H1 (cell line): ENCODE data around the gene LRRC23. TPM values are rescaled to one million over a fixed set of nuclear protein-coding genes. Genes with fewer than 3 reads are reported as not detected.

ENCODE experiments used
- BCL11A ChIP-seq, 2 experiments: IDR thresholded peaks; one replicate each; pipeline ENCODE4 v1.6.1; 2011; ENCODE audit warnings: low read depth in 2 of 2, low read length in 2 of 2, mild to moderate bottlenecking in 2 of 2
- BRCA1 ChIP-seq: IDR thresholded peaks from 2 replicates; pipeline ENCODE4 v1.6.1; 2012; ENCODE audit warnings: low read depth, low read length, improper control_type of control experiment
- CHD2 ChIP-seq: IDR thresholded peaks from 2 replicates; pipeline ENCODE4 v1.6.1; 2012; ENCODE audit warnings: low read length, improper control_type of control experiment
- E2F6 ChIP-seq: IDR thresholded peaks from 2 replicates; pipeline ENCODE4 v1.6.1; 2012; ENCODE audit warnings: inconsistent platforms
- EGR1 ChIP-seq: IDR thresholded peaks from 2 replicates; pipeline ENCODE4 v1.6.1; 2011; ENCODE audit warnings: low read depth, low read length, borderline replicate concordance
- GTF2F1 ChIP-seq: IDR thresholded peaks from 2 replicates; pipeline ENCODE4 v1.6.1; 2012; ENCODE audit warnings: low read depth, low read length, improper control_type of control experiment, borderline replicate concordance
- HDAC6 ChIP-seq: IDR thresholded peaks from one replicate; pipeline ENCODE4 v1.7.1; 2012; ENCODE audit warnings: low read depth, mild to moderate bottlenecking, inconsistent platforms, low read length, moderate library complexity
- JUN ChIP-seq: IDR thresholded peaks from 2 replicates; pipeline ENCODE4 v1.6.1; 2011; ENCODE audit warnings: low read depth, mild to moderate bottlenecking, improper control_type of control experiment, low read length
- PHF8 ChIP-seq: fragments of 200-600 bp; sonication (generic); conservative IDR thresholded peaks from 2 replicates; pipeline ENCODE4 v1.7.1; 2012; ENCODE audit warnings: low read depth, mild to moderate bottlenecking, inconsistent platforms, low read length, moderate library complexity
- POLR2A ChIP-seq, 2 experiments: IDR thresholded peaks; 1 replicate in 1 of 2; 2 replicates in 1 of 2; pipeline ENCODE4 v1.6.1; 2011; ENCODE audit warnings: low read depth in 2 of 2, low read length in 2 of 2, mild to moderate bottlenecking in 2 of 2; ENCODE audit errors: control extremely low read depth in 1 of 2
- POU5F1 ChIP-seq: IDR thresholded peaks from 2 replicates; pipeline ENCODE4 v1.6.1; 2011; ENCODE audit warnings: low read depth, mild to moderate bottlenecking, low read length, moderate library complexity
- SIN3A ChIP-seq, 2 experiments: IDR thresholded peaks in 1 of 2; conservative IDR thresholded peaks in 1 of 2; 2 replicates each; pipeline ENCODE4 v1.6.1; 2011 to 2012; ENCODE audit warnings: low read length in 2 of 2, improper control_type of control experiment in 1 of 2, low read depth in 1 of 2, mild to moderate bottlenecking in 1 of 2
- SP2 ChIP-seq: IDR thresholded peaks from 2 replicates; pipeline ENCODE4 v1.6.1; 2012; ENCODE audit warnings: mild to moderate bottlenecking, low read length, inconsistent platforms
- SUZ12 ChIP-seq: fragments of 200-600 bp; sonication (generic); IDR thresholded peaks from 2 replicates; pipeline ENCODE4 v1.6.1; 2012; ENCODE audit warnings: mild to moderate bottlenecking, inconsistent platforms, low read length, moderate library complexity, mixed read lengths
- TBP ChIP-seq: IDR thresholded peaks from 2 replicates; pipeline ENCODE4 v1.6.1; 2011; ENCODE audit warnings: low read depth, low read length, improper control_type of control experiment
- polyA plus RNA-seq, 7 experiments: library from polyadenylated mRNA; depleted of rRNA in 3 of 7; stranded (reverse) in 5 of 7; unstranded in 2 of 7; fragments of >200 nt in 5 of 7; fragments of 200-250 nt in 2 of 7; gene quantifications; 1 replicate in 5 of 7; 2 replicates in 1 of 7; 4 replicates in 1 of 7; pipeline versions ENCODE4 v1.2.1 to v1.2.3, GENCODE V29; 2011 to 2013; ENCODE audit warnings: missing spikeins in 2 of 7, mixed read lengths in 2 of 7
- total RNA-seq: library from RNA; stranded (reverse); fragmentation: NEBNext Ultra II Directional; extraction: Animal tissue kit (Norgen Biotek cat#: 25700); gene quantifications from 2 replicates; pipeline ENCODE4 v1.2.1, GENCODE V29; 2021
- TF ChIP-seq, protein P1 (sequence below): IDR thresholded peaks from 2 replicates; pipeline ENCODE4 v1.6.1; 2012; ENCODE audit warnings: low read length, inconsistent platforms
- TF ChIP-seq, protein P2 (sequence below): IDR thresholded peaks from 2 replicates; pipeline ENCODE4 v1.6.1; 2011; ENCODE audit warnings: low read depth, mild to moderate bottlenecking, low read length; ENCODE audit not compliant: insufficient read depth

The LRRC23 gene
- total and polyA plus RNA-seq, 2 of the 8 experiments (the other 6 are each of a cell fraction or from before 2014, with no cell fraction given), result 2.5 to 3.6 TPM

- TF ChIP-seq PHF8 (no peak), JUN (no peak), SUZ12 (no peak), SP2 (no peak), CHD2 (no peak), POU5F1 (no peak), BRCA1 (no peak), E2F6 (no peak), POLR2A (IDR thresholded peaks at IDR 0.05; ENCODE audit: control extremely low read depth in 1 of 2, low read depth in 2 of 2, low read length in 2 of 2) (peak in 1 of 2 experiments; percentile 7; a peak in 1 of 3 replicates), EGR1 (no peak), SIN3A (conservative IDR thresholded peaks at IDR 0.05 in 1 of 2, IDR thresholded peaks at IDR 0.05 in 1 of 2; ENCODE audit: low read depth in 1 of 2, low read length in 2 of 2) (peak; percentile 93 to 94; a peak in 3 of 4 replicates), HDAC6 (no peak), BCL11A (IDR thresholded peaks at IDR 0.05; ENCODE audit: low read depth in 2 of 2, low read length in 2 of 2) (no peak), TBP (no peak; the same call in 1 of the 2 replicates), GTF2F1 (no peak)
- TF ChIP-seq, protein P1, sequence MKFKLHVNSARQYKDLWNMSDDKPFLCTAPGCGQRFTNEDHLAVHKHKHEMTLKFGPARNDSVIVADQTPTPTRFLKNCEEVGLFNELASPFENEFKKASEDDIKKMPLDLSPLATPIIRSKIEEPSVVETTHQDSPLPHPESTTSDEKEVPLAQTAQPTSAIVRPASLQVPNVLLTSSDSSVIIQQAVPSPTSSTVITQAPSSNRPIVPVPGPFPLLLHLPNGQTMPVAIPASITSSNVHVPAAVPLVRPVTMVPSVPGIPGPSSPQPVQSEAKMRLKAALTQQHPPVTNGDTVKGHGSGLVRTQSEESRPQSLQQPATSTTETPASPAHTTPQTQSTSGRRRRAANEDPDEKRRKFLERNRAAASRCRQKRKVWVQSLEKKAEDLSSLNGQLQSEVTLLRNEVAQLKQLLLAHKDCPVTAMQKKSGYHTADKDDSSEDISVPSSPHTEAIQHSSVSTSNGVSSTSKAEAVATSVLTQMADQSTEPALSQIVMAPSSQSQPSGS, result no peak; the same call in 1 of the 2 replicates
- TF ChIP-seq, protein P2, sequence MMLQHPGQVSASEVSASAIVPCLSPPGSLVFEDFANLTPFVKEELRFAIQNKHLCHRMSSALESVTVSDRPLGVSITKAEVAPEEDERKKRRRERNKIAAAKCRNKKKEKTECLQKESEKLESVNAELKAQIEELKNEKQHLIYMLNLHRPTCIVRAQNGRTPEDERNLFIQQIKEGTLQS, result no peak
These were observed 32.3 kb upstream of the LRRC23 start (continued) for GRCh38 chr12:6872073-6873048.
